Stimulated activated effector memory CD8-positive, alpha-beta T cell treated with anti-CD3 and anti-CD28 coated beads, Interleukin-12 subunit alpha, Interleukin-12 subunit beta, amount 100 ng/mL, for 72 hours (primary cell): ENCODE measurements around the gene RASGEF1C.
"Not testable (repeated sequence)": the region's sequence is repeated elsewhere in the genome, so short reads cannot be mapped to it uniquely, and the experiment has no call there.

ENCODE experiments used
- ATAC-seq: fragments of 150-1000 bp; cut with Tn5 transposase; 2 replicates; pipeline ENCODE4 v1.10.0; 2021
- DNase-seq, 2 donors: peaks; one replicate each; pipeline ENCODE4 v3.0.0; 2021 to 2022; ENCODE audit warnings: low spot score in 2 of 2
- H3K27ac Mint-ChIP-seq: one replicate; pipeline ENCODE4 v1.8.0; 2022; ENCODE audit warnings: mild to moderate bottlenecking, mixed read lengths
- H3K36me3 Mint-ChIP-seq: one replicate; pipeline ENCODE4 v1.8.0; 2022; ENCODE audit warnings: mild to moderate bottlenecking, mixed read lengths
- H3K4me1 Mint-ChIP-seq: one replicate; pipeline ENCODE4 v1.8.0; 2022; ENCODE audit warnings: mixed read lengths
- H3K4me3 Mint-ChIP-seq: one replicate; pipeline ENCODE4 v1.8.0; 2022; ENCODE audit warnings: mild to moderate bottlenecking, mixed read lengths
- H3K9me3 Mint-ChIP-seq: one replicate; pipeline ENCODE4 v1.8.0; 2022; ENCODE audit warnings: mixed read lengths

Gene RASGEF1C

DNA sequence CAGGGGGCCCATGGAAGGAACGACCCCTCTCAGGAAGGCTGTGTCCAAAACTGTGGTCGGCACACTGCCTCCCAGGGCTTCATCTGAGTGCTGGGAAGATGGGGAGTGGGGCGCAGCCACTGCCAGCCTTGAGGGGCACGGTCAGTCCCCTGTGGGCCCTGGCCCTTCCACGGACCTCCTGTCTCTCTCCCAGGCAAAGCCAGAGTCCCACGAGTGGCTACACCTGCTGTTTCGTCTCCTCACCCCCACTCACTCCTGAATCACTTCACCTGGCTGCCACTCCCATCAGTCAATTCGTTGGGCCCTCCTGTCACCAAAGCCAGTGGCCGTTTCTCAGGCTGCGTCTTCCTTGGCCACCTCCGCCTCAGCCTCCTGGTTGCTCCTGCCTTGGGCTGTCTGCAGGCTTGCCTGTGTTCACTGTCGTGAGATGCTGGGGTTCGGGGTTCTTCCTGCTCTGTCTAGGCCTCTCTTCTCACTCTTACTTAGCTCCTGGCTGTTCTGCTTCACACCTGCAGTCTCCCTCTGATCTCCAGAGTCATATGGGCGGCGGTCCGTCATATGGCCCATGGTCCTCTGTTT lies 78.6 kb downstream of the RASGEF1C start:
- Mint-ChIP-seq H3K27ac (no peak overlapping the region), H3K4me1 (peaks cover 7% of the 10 kb centered on the region), H3K9me3 (no peaks in the 10 kb centered on the region), H3K36me3 (no peaks in the 10 kb centered on the region), H3K4me3 (no peak overlapping the region)
- peak in 1 of 2 donors; percentile 43 for DNase-seq
- ATAC-seq: no peak

DNA sequence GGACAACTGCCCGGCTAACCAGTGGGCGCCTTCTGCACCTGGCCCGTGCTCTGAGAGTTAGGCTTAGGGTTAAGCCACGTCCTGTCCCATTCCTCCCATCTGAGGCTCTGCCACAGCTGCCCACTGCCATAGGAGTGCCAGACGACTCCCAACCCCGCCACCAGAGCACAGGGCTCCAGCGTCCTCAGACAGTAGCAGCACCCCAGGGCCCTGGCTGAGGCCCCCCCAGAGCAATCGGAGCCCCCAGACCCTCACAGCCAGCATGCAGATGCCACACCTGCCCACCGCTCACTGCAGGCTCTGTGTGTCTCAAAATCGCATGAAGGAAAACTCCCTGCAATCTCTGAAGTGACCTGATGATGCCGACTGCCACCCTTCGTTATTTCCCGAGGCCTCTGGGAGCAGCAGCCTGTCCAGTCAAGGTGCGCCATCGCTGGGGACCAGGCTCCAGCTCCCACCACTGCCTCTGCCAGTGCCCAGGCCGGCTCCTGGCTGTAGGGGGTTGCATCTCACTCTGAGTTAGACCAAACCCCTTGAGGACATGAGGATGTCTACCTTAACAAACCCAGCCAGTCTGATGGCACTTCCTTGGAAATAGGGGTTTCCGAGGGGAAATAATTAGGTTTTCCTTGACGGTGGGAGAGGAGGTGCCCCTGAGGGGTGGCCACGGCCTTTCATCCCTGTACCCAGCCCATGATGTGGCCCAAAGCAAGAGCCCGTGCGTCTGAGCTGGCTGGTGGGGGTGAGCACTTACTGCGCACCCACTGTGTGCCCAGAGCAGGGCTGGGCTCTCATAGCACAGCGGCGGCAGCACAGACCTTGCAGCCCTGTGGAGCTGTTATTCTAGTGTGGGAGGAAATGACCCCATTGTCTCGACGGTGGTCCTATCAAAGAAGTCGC lies 79.5 kb downstream of the RASGEF1C start:
- peak in 1 of 2 donors; percentile 41 for DNase-seq
- H3K27ac Mint-ChIP-seq: no peak overlapping the region
- ATAC-seq: no peak
- H3K4me1 Mint-ChIP-seq: no peaks in the 10 kb centered on the region
- no peak overlapping the region for H3K4me3 Mint-ChIP-seq
- H3K9me3 Mint-ChIP-seq: no peaks in the 10 kb centered on the region
- H3K36me3 Mint-ChIP-seq: no peaks in the 10 kb centered on the region

DNA sequence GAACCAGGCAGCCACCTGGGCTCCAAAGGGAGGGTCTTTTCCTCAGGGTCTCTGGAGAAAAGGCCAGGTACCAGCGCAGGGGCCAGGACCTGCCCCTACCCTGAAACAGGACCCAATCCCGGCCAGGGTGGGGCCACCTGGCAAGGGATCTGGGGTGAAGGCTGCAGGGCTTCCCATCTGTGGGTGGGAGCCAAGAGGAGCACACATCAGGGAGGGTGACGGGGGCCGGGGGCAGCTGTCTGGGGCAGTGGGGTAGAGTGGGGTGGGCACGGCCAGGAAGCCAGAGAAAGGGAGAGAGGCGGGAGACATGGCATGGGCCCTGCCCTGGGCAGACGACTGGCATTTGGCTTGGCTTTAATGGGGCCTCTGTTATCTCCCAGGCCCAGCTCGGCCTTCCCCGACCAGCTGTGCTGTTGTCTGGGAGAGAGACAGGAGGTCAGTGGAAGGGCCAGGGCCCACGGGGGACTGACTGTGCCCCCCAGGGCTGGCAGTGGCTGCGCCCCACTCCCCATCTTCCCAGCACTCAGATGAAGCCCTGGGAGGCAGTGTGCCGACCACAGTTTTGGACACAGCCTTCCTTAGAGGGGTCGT lies 80.2 kb downstream of the RASGEF1C start:
- Mint-ChIP-seq H3K4me1 (no peaks in the 10 kb centered on the region), H3K27ac (no peak overlapping the region), H3K4me3 (no peak overlapping the region), H3K36me3 (no peaks in the 10 kb centered on the region), H3K9me3 (no peaks in the 10 kb centered on the region)
- DNase-seq (peak in 1 of 2 donors; percentile 43), ATAC-seq (peak; percentile 20)

DNA sequence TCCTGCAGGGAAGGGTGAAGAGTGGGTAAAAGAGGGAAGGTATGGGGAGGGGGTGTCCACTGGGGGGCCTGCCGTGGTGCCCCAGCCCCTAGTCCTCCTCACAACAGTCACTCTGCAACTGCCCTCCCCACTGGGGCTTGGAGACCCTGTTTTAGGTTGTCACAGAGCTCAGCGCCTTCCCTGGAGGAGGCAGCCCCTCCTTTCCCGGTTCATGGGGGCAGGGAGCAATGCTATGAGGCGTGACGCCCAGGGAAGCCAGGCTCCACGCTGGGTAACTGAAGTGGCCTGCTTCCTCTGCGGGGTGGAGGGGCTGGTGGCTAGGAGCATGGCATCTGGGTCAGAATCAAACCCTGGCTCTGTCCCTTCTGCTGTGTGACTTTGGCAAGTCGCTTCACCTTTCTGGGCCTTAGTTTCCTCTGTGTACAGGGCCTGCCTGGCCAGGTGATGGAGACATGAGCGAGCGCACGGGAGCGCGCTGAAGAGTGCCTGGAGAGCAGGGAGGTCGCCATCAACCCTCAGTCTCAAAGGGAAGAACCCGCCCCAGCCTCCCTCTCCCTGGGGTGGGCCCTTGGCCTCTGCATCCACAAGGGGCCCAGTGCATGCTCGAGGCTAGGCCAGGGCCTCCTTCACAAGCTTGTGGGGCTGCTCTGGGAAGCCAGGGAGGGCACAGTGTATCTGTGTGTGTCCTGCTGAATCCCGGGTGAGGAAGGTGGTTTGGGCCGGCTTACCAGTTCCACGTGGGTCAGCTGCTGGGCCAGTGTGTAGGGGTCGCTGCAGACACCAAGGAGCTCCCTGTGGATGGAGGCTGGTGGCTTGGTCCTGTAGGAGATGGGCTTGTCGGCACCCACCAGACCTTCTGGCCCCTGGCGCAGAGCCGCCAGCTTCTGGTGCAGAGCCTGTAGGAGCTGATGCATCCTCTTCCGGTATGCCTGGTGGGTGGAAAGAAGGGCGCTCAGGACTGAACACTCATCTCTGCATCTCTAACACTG lies 81.0 kb downstream of the RASGEF1C start:
- no peak for ATAC-seq
- no peak overlapping the region for H3K27ac Mint-ChIP-seq
- DNase-seq: peak in 1 of 2 donors; percentile 47
- H3K36me3 Mint-ChIP-seq: no peaks in the 10 kb centered on the region
- H3K4me1 Mint-ChIP-seq: no peaks in the 10 kb centered on the region
- no peaks in the 10 kb centered on the region for H3K9me3 Mint-ChIP-seq
- H3K4me3 Mint-ChIP-seq: no peak overlapping the region

DNA sequence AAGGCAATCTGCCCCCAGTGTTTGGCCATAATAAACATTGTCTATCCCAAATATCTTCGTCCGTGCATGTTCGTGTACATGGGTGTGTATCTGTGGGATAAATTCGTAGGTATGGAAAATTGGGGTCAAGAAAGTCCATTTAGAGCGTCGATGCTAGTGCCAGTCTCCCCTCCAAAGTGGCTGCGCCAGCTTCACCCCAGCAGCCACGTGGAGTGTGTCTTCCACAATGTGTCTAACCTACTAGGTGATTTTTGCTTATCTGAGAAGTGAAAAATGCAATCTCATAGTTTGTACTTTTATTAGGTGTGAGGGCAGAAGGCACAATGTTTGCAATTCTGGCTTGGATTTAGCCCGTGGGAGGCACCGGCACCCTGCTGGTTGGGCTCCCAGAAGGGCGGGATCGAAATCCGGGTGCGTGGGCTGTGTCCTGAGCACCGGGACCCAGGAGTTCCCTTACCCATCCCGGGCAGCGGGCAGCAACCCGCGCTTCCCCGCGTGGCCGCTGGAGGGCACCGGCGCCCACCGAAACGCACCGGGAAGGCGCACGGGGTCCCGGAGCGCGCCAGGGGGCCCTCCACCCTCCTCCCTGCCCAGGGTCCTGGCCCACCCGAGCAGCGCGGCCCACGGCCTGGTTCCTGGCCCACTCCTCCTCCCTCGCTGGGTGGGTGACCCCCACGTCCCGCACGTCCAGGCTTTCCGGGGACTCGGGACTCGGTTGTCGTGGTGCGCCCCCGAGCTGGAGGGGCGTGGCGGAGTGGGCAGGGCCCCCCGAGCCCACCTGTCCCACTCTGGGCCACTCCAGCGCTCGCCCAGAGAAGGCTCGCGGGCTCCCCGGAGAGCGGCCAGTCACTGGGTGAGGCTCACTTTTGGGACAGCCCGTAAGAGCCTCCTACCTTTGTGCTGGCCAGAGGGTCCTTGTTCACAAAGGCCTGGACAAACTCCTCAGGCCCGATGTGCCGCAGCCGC lies 82.0 kb downstream of the RASGEF1C start:
- H3K27ac Mint-ChIP-seq: no peak overlapping the region
- no peaks in the 10 kb centered on the region for H3K9me3 Mint-ChIP-seq
- H3K4me3 Mint-ChIP-seq: no peak overlapping the region
- H3K4me1 Mint-ChIP-seq: no peaks in the 10 kb centered on the region
- DNase-seq (peak; percentile 52 to 73), ATAC-seq (peak; percentile 55)
- no peaks in the 10 kb centered on the region for H3K36me3 Mint-ChIP-seq

DNA sequence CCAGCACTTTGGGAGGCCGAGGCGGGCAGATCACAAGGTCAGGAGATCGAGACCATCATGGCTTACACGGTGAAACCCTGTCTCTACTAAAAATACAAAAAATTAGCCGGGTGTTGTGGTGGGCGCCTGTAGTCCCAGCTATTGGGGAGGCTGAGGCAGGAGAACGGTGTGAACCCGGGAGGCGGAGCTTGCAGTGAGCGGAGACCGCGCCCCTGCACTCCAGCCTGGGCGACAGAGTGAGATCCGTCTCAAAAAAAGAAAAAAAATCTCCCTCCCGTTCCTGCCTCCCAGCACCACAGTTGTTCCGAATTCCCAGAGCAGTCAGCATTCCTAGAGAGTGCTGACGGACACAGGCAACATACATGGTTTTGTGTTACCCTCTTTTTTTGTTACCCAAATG lies 82.9 kb downstream of the RASGEF1C start:
- H3K36me3 Mint-ChIP-seq, H3K4me3 Mint-ChIP-seq, H3K9me3 Mint-ChIP-seq, ATAC-seq, H3K4me1 Mint-ChIP-seq, H3K27ac Mint-ChIP-seq: not testable (repeated sequence)
- DNase-seq: peak in 1 of 2 donors; percentile 8

DNA sequence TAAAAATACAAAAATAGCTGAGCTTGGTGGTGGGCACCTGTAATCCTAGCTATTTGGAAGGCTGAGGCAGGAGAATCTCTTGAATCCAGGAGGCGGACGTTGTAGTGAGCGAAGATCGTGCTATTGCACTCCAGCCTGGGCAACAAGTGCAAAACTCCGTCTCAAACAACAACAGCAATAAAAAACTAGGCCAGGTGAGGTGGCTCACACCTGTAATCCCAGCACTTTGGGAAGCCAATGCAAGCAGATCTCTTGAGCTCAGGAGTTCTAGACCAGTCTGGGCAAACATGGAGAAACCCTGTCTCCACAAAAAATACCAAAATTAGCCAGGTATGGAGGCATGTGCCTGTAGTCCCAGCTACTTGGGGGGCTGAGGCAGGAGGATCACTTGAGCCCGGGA lies 84.3 kb downstream of the RASGEF1C start:
- not testable (repeated sequence) for ATAC-seq, H3K4me3 Mint-ChIP-seq, H3K36me3 Mint-ChIP-seq, DNase-seq, H3K27ac Mint-ChIP-seq, H3K4me1 Mint-ChIP-seq, H3K9me3 Mint-ChIP-seq

DNA sequence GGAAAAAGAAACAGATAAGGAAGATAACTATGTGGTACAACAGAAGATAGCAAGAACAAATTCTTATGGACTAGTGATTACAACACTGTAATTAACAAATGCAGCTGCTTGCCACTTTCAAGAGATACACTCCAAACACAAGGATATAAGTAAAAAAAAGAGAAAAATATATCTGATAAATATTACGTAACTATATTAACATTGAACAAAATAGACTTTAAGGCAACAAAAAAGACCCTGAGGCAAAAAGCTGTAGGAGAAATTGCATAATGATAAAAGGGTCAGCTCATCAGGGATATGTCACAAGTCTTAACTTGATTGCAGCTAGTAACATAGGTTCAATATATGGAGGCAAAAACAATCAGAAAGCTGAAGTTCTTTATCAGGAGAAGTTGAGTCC lies 86.1 kb downstream of the RASGEF1C start:
- Mint-ChIP-seq H3K4me1 (no peaks in the 10 kb centered on the region), H3K4me3 (no peak overlapping the region), H3K27ac (no peak overlapping the region), H3K36me3 (no peaks in the 10 kb centered on the region), H3K9me3 (no peaks in the 10 kb centered on the region)
- ATAC-seq: no peak
- DNase-seq: no peak

DNA sequence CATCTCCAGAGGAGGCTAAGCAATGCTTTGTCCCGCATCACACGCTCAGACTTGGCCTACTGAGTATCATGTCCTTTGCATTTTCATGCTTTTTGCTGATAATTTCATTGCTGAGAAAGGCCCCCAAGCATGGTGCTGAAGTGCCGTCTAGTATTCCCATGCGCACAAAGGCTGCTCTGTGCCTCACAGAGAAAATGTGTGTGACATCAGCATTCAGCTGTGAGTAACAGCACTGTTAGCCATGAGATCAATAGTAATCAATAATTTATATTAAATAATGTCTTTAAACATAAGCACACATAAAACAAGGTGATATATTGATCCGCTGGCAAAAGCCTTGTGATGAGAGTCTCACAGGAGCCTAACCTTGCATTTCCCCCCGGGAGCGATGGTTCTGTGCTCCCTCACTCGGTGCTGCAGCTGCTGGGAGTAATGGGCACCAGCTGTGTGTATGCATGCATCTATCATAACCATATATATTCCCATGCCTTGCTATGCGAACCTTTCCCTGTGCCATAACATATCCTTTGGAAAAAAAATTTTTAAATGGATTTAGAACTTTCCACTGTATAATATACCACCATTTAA lies 87.1 kb downstream of the RASGEF1C start:
- DNase-seq (no peak), ATAC-seq (no peak)
- Mint-ChIP-seq H3K4me3 (no peak overlapping the region), H3K27ac (no peak overlapping the region), H3K9me3 (no peaks in the 10 kb centered on the region), H3K4me1 (no peaks in the 10 kb centered on the region), H3K36me3 (no peaks in the 10 kb centered on the region)

DNA sequence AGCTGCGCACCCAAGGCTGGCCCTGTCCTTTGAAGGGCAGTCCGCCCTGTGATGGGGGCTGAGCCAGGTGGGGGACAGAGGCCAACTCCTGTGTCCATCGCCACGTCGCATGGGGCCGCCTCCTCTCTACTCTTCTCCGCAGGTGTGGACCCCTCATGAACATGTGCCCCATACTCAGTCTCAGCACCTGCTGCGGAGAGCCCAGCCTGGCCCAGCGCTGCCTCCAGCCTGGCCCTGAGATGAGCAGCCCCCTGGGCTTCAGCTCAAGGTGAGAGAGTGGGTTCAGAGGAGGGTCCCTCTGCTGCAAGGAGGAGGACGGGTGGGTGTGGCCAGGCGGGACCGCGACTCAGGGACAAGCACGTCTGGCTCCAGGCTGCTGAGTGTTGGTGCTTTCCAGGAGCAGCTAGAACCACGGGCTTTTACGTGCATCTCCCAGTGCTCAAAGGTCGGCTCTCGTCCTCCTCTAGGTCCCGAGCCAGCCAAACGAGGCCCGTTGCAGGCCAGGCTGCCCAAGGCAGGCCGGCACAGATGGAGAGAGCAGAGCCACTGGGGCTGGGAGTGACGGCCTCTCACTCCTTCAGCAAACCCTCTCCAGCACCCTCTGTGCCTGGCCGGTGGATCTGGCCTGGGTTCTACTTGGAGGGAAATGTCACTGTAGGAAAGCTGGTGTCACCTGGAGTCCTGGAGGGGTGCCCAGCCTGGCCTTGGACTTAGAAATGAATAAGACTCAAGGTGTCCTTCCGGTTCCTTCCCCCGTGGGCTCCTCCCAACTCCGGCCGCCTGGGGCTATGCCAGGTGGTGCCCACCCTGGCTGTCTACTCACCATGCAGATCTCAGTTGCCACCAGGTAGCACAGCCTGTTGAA lies 88.5 kb downstream of the RASGEF1C start:
- DNase-seq (no peak), ATAC-seq (peak; percentile 7)
- no peaks in the 10 kb centered on the region for H3K9me3 Mint-ChIP-seq
- H3K4me1 Mint-ChIP-seq: no peaks in the 10 kb centered on the region
- no peaks in the 10 kb centered on the region for H3K36me3 Mint-ChIP-seq
- H3K4me3 Mint-ChIP-seq: no peak overlapping the region
- no peak overlapping the region for H3K27ac Mint-ChIP-seq

DNA sequence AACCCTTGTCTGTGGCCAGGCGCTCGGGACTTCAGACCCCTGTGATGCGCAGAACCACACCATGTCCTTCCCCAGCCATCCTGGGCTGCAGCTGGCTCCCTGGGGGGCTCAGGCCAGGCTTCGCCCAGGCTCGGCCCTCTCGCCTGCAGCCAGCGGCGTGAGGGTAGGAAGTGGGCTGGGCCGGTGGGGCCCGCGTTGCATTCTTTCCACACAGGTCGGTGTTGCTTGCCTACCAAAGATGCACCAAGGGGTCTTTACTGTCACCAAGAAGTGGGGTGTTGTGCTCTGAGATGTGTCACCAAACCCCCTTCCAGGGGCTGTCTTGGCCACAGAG lies 89.1 kb downstream of the RASGEF1C start:
- H3K27ac Mint-ChIP-seq: no peak overlapping the region
- H3K9me3 Mint-ChIP-seq: no peaks in the 10 kb centered on the region
- ATAC-seq: peak; percentile 9
- H3K4me1 Mint-ChIP-seq: no peaks in the 10 kb centered on the region
- no peak overlapping the region for H3K4me3 Mint-ChIP-seq
- no peaks in the 10 kb centered on the region for H3K36me3 Mint-ChIP-seq
- no peak for DNase-seq

DNA sequence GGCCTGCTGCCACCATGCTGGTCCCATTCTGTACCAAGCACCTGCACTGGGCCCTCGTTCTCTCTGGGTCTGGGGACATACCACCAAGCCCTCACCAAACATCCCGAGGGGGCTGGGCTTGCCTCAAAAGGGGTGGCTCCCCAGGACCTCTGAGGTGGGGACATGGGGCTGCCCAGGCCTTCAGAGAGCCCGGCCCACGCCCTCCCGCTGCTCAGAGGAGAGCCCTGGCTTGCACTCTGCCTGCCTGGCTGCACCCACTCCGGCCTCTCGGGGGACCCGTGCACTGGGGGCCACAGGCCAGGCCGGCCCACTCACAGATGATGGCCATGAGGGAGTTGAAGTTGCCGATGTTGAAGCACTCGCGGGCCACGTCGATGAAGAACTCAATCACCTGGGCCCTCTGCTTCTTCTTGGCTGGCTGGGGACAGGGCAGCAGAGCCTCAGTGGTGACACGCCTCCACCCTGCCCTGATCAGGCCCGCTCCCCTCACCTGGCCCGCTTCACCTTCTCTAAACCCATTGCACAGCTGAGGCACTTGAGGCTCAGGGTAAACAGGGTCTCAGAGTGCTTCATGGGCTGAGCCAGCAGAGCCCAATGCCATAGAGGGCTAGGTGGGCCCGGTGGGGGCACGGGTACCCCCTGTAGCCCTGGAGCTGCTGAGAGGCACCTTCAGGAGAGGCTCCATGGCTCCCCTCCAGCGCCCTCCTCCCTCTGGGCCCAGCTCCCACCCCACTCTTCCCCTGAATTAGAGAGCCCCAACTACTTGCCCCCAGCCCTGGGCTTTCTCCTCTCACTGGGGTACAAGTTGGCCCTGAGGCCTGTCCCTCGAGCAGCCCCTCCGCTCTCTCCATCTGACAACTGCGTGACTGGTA lies 89.7 kb downstream of the RASGEF1C start:
- no peaks in the 10 kb centered on the region for H3K4me1 Mint-ChIP-seq
- H3K9me3 Mint-ChIP-seq: no peaks in the 10 kb centered on the region
- H3K4me3 Mint-ChIP-seq: no peak overlapping the region
- H3K27ac Mint-ChIP-seq: no peak overlapping the region
- DNase-seq (no peak), ATAC-seq (peak; percentile 31)
- H3K36me3 Mint-ChIP-seq: no peaks in the 10 kb centered on the region
